H7 (cell line): ENCODE measurements around the gene DNAJA4. TPM values are rescaled to one million over a fixed set of nuclear protein-coding genes. Genes with fewer than 3 reads are reported as not detected.
A peak's percentile ranks its signal among the peaks of the same experiment; 100 is the strongest.

Source experiments
- DNase-seq: peaks from one replicate; pipeline ENCODE4 v3.0.0; 2012
- H3K27me3 ChIP-seq: 2 replicates; pipeline ENCODE4 v1.6.0; 2011; ENCODE audit warnings: mild to moderate bottlenecking, low read length; ENCODE audit not compliant: control insufficient read depth, insufficient read depth
- H3K36me3 ChIP-seq: replicated peaks from 2 replicates; pipeline ENCODE4 v1.5.1; 2011; ENCODE audit warnings: low read length; ENCODE audit not compliant: control insufficient read depth, insufficient read depth
- H3K4me3 ChIP-seq: 2 replicates; pipeline ENCODE4 v1.5.1; 2011; ENCODE audit warnings: low read depth, mild to moderate bottlenecking, control low read depth, low read length, moderate library complexity; ENCODE audit not compliant: insufficient read depth
- total RNA-seq: library from RNA; depleted of rRNA; stranded (reverse); fragments of >200 nt; shearing (Covaris generic); gene quantifications from 2 replicates; pipeline ENCODE4 v1.2.3, GENCODE V29; 2014

Gene DNAJA4
- total RNA-seq, 1 experiment from 2014 or later: 0.03 TPM

GRCh38 chr15:78282324-78282723 lies 18.0 kb downstream of the DNAJA4 start:
- H3K27me3 ChIP-seq: no peaks in the 10 kb centered on the region
- H3K36me3 ChIP-seq: peaks cover 4% of the 10 kb centered on the region
- no peak for DNase-seq
- H3K4me3 ChIP-seq: no peak overlapping the region

DNA sequence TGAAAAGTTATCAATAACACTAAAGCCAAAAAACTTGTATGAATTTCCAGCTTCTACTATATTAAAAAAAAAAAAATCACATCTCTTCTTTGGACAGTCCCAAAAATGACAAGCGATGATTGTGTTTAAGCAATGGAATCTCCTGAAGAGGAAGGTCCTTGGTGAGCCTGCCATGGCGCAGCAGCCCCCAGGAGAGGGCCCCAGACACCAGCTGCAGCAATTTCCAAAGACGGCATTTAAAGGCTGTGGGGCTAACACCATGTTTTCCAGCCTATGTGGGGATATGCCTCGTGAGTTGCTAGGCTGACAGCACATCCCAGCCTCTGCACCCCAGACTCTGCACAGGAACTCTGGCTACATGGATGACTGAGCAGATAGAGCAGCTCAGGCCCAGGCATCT lies 20.4 kb downstream of the DNAJA4 start:
- Histone ChIP-seq H3K4me3 (no peak overlapping the region), H3K36me3 (peaks cover 7% of the 10 kb centered on the region), H3K27me3 (no peaks in the 10 kb centered on the region)
- peak; percentile 61 for DNase-seq

GRCh38 chr15:78290222-78290621 lies 25.9 kb downstream of the DNAJA4 start:
- Histone ChIP-seq H3K27me3 (no peaks in the 10 kb centered on the region), H3K4me3 (no peak overlapping the region), H3K36me3 (peaks cover 6% of the 10 kb centered on the region)
- no peak for DNase-seq

- Histone ChIP-seq H3K36me3 (peaks cover 6% of the 10 kb centered on the region), H3K4me3 (no peak overlapping the region), H3K27me3 (no peaks in the 10 kb centered on the region)
- no peak for DNase-seq
These were observed 26.7 kb downstream of the DNAJA4 start for GRCh38 chr15:78291052-78291451.

- DNase-seq: no peak
- Histone ChIP-seq H3K27me3 (no peaks in the 10 kb centered on the region), H3K36me3 (peaks cover 6% of the 10 kb centered on the region), H3K4me3 (no peak overlapping the region)
These were observed 27.3 kb downstream of the DNAJA4 start for GRCh38 chr15:78291698-78292097.

- Histone ChIP-seq H3K36me3 (peaks cover 6% of the 10 kb centered on the region), H3K27me3 (no peaks in the 10 kb centered on the region), H3K4me3 (no peak overlapping the region)
- DNase-seq: no peak
These were observed 27.9 kb downstream of the DNAJA4 start for GRCh38 chr15:78292219-78292618.

GRCh38 chr15:78299101-78299930 lies 35.0 kb downstream of the DNAJA4 start, which contains the start of gene SKIC8:
Gene SKIC8, minus strand, starts transcription at chr15:78299609. Its CDS starts 3,923 bp downstream, at chr15:78295686.
- peak within 1 kb of the TSS; percentile 91 for H3K4me3 ChIP-seq
- no peaks in the 10 kb centered on the region for H3K36me3 ChIP-seq
- H3K27me3 ChIP-seq: no peaks in the 10 kb centered on the region
- peak; percentile 98 for DNase-seq

DNA sequence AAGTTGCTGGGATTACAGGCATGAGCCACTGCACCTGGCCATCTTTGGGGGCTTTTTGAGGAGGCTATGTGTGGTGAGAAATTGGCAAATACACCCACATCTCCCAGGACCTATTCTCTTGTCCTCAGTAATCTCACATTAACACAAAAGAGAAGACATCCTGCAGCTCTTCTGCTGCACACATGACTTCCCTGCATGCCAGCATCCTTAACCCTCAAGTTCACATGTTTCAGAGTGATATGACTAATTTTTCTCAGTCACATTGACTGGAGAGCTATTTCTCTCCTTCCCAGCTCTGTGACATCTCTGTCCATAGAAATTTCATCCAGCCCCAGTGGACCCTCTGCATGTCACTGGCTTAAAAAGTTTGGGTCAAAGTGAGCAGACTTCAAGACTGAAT lies 37.0 kb downstream of the DNAJA4 start:
- DNase-seq: no peak
- Histone ChIP-seq H3K27me3 (no peaks in the 10 kb centered on the region), H3K36me3 (no peaks in the 10 kb centered on the region), H3K4me3 (no peak overlapping the region)

GRCh38 chr15:78301828-78302227 lies 37.5 kb downstream of the DNAJA4 start:
- DNase-seq: no peak
- no peaks in the 10 kb centered on the region for H3K27me3 ChIP-seq
- no peaks in the 10 kb centered on the region for H3K36me3 ChIP-seq
- no peak overlapping the region for H3K4me3 ChIP-seq

DNA sequence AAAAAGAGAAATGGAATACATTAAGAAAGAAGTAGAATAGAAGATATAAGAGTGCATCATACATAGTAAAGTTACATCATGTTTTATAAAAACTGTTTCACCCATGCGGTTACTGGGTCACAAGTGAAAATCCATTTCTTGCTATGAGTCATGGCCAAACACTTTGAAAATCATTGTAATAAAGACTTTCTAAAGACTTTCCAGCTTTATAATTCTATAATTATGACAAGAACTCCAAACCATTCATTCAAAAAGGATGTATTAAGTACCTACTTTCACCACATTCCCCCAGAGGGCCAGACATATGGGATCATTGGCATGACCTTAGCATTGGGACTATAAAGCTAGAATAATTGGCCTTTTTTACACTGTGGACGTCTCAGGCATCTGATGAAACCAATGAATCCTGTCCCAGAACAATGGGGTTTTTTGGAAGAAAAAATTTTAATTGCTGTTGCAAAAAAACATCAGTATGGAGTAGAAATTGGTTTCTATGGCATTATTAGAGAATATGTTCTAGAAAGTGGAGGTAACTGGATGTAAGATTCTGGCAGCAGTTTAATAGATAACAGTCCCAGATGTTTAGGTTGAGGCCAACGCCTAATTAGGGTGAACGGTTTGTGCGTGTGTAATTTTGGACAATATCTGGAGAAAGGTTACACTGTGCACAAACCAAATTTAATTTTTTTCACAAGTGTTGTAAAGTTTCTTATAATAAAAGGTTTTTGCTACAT lies 38.4 kb downstream of the DNAJA4 start:
- DNase-seq: no peak
- H3K27me3 ChIP-seq: no peaks in the 10 kb centered on the region
- H3K4me3 ChIP-seq: no peak overlapping the region
- H3K36me3 ChIP-seq: no peaks in the 10 kb centered on the region

DNA sequence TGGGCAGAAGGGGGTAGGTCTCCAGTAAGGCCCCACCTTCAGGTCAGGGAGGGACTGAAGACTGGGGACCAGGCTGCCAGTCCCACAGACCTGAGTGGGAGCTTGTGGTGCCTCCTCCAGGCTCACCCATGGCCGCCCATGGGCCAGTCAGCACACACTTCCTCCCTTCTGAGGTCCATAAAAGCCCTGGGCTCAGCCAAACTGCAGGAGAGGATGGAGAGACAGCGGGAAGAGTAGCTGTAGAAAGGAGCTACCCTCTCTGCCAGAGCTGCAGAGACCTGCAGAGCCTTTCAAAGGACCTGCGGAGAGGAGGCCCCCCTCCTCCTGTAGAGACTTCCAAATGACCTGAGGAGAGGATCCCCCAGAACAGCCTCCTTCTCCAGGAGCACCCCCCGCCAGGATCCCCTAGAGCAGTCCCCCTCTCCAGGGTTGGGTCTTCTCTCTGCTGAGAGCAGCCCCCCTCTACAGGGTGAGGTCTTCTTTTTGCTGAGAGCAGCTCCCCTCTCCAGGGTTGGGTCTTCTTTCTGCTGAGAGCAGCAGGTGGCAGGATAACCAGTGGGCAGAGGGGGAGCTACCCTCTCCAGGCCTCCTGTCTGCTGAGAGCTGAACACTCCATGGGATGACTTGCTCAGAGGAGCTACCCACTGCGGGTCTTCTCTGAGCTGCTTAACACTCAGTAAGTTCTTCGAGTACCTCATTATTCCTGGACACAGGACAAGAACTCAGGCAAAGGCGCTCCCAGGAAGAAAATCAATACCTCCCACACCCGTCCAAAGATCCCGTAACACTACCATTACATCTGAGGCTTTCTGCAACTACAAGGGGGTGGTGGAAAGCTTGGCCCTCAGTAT lies 40.1 kb downstream of the DNAJA4 start:
- no peak for DNase-seq
- Histone ChIP-seq H3K4me3 (no peak overlapping the region), H3K27me3 (no peaks in the 10 kb centered on the region), H3K36me3 (no peaks in the 10 kb centered on the region)

GRCh38 chr15:78306176-78306774 lies 41.9 kb downstream of the DNAJA4 start:
- Histone ChIP-seq H3K36me3 (no peaks in the 10 kb centered on the region), H3K4me3 (no peak overlapping the region), H3K27me3 (no peaks in the 10 kb centered on the region)
- no peak for DNase-seq

DNA sequence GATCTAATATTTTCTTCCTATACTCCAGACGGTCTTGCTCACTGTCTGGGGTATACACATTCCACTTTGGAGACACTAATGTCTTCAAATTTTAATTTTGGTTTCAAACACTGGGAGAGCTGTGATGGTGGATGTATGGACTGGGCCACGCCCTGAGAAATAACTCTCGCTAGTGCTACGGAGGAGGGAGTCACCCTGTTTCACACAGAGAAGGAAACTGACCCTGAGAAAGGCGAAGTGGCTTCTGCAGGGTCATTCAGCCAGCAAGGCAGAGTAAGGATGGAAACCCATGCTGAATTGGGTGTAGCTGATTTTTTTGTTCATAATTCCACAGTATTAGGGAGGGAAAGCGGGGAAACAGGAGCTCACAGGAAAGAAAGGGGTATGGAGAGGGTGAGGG lies 43.6 kb downstream of the DNAJA4 start:
- Histone ChIP-seq H3K27me3 (no peaks in the 10 kb centered on the region), H3K36me3 (no peaks in the 10 kb centered on the region), H3K4me3 (no peak overlapping the region)
- no peak for DNase-seq

- peak; percentile 89 for DNase-seq
- H3K36me3 ChIP-seq: no peaks in the 10 kb centered on the region
- H3K4me3 ChIP-seq: no peak overlapping the region
- no peaks in the 10 kb centered on the region for H3K27me3 ChIP-seq
These were observed 44.2 kb downstream of the DNAJA4 start for GRCh38 chr15:78308422-78309032.
